ENCODE measurements around the gene TBRG4. TPM values are rescaled to one million over a fixed set of nuclear protein-coding genes. Genes with fewer than 3 reads are reported as not detected.

The TBRG4 gene
- total RNA-seq, 6 experiments from 2014 or later = 53.8 to 68.1 (median 61.2) TPM

GRCh38 chr7:45099891-45100760, 11.4 kb downstream of the TBRG4 start:
- no peak for DNase-seq
- TF ChIP-seq CTCF (IDR thresholded peaks at IDR 0.05) = no peak
- no peak overlapping the region for H3K27ac Mint-ChIP-seq
- H3K36me3 Mint-ChIP-seq (ENCODE audit: low read depth) = 0 out of 2 replicates have a peak, but pooled peaks cover 6% of the 10 kb centered on the region
- H3K4me3 Mint-ChIP-seq = no peak overlapping the region
- H3K27me3 Mint-ChIP-seq (ENCODE audit: insufficient read depth) = no peaks in the 10 kb centered on the region
- no peaks in the 10 kb centered on the region for H3K9me3 Mint-ChIP-seq
- no peaks in the 10 kb centered on the region for H3K4me1 Mint-ChIP-seq (ENCODE audit: low read depth)

- H3K4me3 Mint-ChIP-seq = no peak overlapping the region
- no peaks in the 10 kb centered on the region for H3K27me3 Mint-ChIP-seq (ENCODE audit: insufficient read depth)
- H3K27ac Mint-ChIP-seq = no peak overlapping the region
- 0 out of 2 replicates have a peak, but pooled peaks cover 6% of the 10 kb centered on the region for H3K36me3 Mint-ChIP-seq (ENCODE audit: low read depth)
- no peak for TF ChIP-seq CTCF (IDR thresholded peaks at IDR 0.05)
- H3K4me1 Mint-ChIP-seq (ENCODE audit: low read depth) = no peaks in the 10 kb centered on the region
- no peak for DNase-seq
- H3K9me3 Mint-ChIP-seq = no peaks in the 10 kb centered on the region
Observed at GRCh38 chr7:45098983-45099839, 12.3 kb downstream of the TBRG4 start.

- TF ChIP-seq CTCF (IDR thresholded peaks at IDR 0.05) = no peak
- H3K27ac Mint-ChIP-seq = no peak overlapping the region
- H3K27me3 Mint-ChIP-seq (ENCODE audit: insufficient read depth) = peaks cover 2% of the 10 kb centered on the region; the same call in 1 of the 2 replicates
- H3K9me3 Mint-ChIP-seq = no peaks in the 10 kb centered on the region
- no peak overlapping the region for H3K4me3 Mint-ChIP-seq
- H3K4me1 Mint-ChIP-seq (ENCODE audit: low read depth) = peaks cover 14% of the 10 kb centered on the region
- DNase-seq = no peak
- no peaks in the 10 kb centered on the region for H3K36me3 Mint-ChIP-seq (ENCODE audit: low read depth)
Observed at GRCh38 chr7:45092931-45093235, 18.6 kb downstream of the TBRG4 start.

- H3K27me3 Mint-ChIP-seq (ENCODE audit: insufficient read depth) = peaks cover 2% of the 10 kb centered on the region; the same call in 1 of the 2 replicates
- H3K36me3 Mint-ChIP-seq (ENCODE audit: low read depth) = no peaks in the 10 kb centered on the region
- no peak overlapping the region for H3K4me3 Mint-ChIP-seq
- peak; percentile 66 for DNase-seq
- H3K9me3 Mint-ChIP-seq = no peaks in the 10 kb centered on the region
- TF ChIP-seq CTCF (IDR thresholded peaks at IDR 0.05) = no peak
- peaks cover 14% of the 10 kb centered on the region for H3K4me1 Mint-ChIP-seq (ENCODE audit: low read depth)
- peak overlapping the region; percentile 42; the same call in 1 of the 2 replicates for H3K27ac Mint-ChIP-seq
Observed at GRCh38 chr7:45092100-45092930, 19.2 kb downstream of the TBRG4 start.

- Mint-ChIP-seq H3K9me3 (no peaks in the 10 kb centered on the region), H3K4me1 (ENCODE audit: low read depth) (peaks cover 14% of the 10 kb centered on the region), H3K4me3 (peak overlapping the region; percentile 72), H3K27me3 (ENCODE audit: insufficient read depth) (peaks cover 2% of the 10 kb centered on the region; the same call in 1 of the 2 replicates), H3K27ac (no peak overlapping the region), H3K36me3 (ENCODE audit: low read depth) (no peaks in the 10 kb centered on the region)
- peak; percentile 58 for DNase-seq
- no peak for TF ChIP-seq CTCF (IDR thresholded peaks at IDR 0.05)
Observed at GRCh38 chr7:45089341-45089891, 22.1 kb downstream of the TBRG4 start.
